ENCODE results near the gene TRAPPC12.

DNA sequence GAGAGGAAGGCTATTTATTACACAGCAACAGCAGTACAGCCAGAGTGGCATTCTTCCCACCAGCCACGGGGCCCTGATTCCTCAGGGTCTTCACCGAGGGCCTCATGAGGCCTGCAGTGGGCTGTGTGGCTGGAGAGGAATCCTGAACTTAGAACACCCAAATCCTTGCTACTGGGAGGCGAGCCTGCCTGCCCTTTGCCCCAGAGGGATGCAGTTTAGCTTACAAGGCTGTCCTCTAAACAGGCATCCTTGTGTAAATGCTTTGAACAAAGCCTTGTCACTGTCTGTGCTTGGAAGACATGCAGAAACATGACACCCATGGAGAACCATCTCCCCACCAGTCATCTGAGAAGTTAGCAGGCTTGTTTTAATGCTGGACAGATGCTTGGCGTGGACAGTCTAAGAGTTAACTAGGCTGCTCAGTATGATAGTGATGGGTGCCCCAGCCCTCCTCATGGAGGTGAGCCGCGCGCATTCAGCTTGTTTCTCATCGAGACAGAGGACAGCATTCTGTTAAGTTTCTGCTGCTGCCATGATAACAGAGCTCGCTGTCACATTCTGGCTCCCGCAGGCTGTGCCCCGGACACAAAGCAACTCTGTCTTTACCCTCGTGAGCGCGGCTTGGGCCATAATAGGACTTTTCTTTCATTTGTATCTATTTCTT is 97.0 kb downstream of the TRAPPC12 start:
- TF ChIP-seq YY1 (IDR thresholded peaks at IDR 0.05; ENCODE audit: insufficient read depth, insufficient read length) (no peak), ZNF274 (IDR thresholded peaks at IDR 0.05; ENCODE audit: low read depth, low read length) (no peak), SUZ12 (IDR thresholded peaks at IDR 0.05; ENCODE audit: extremely low read depth, insufficient read depth, insufficient read length) (no peak)
